Activated naive CD8-positive, alpha-beta T cell treated with anti-CD3 and anti-CD28 coated beads for 36 hours (primary cell): ENCODE measurements around the gene MITF. TPM values are rescaled to one million over a fixed set of nuclear protein-coding genes. Genes with fewer than 3 reads are reported as not detected.

Experiments
- DNase-seq: peaks from one replicate; pipeline ENCODE4 v3.0.0; 2021
- H3K27ac Mint-ChIP-seq: one replicate; pipeline ENCODE4 v1.8.0; 2022; ENCODE audit warnings: mild to moderate bottlenecking, moderate library complexity, mixed read lengths
- H3K27me3 Mint-ChIP-seq: one replicate; pipeline ENCODE4 v1.8.0; 2022; ENCODE audit warnings: mild to moderate bottlenecking, mixed read lengths
- H3K36me3 Mint-ChIP-seq: one replicate; pipeline ENCODE4 v1.8.0; 2021; ENCODE audit warnings: mild to moderate bottlenecking, mixed read lengths
- H3K4me1 Mint-ChIP-seq: one replicate; pipeline ENCODE4 v1.8.0; 2021; ENCODE audit warnings: mixed read lengths
- H3K4me3 Mint-ChIP-seq: one replicate; pipeline ENCODE4 v1.8.0; 2022; ENCODE audit warnings: mild to moderate bottlenecking, moderate library complexity, mixed read lengths
- H3K9me3 Mint-ChIP-seq: one replicate; pipeline ENCODE4 v1.8.0; 2022; ENCODE audit warnings: mixed read lengths
- total RNA-seq, 2 experiments: library from RNA; stranded (reverse); gene quantifications; one replicate each; pipeline ENCODE4 v1.2.3, GENCODE V29; 2021

Gene MITF
- total RNA-seq, 2 experiments from 2014 or later = 0.06 to 0.25 TPM

- DNase-seq = no peak
- no peaks in the 10 kb centered on the region for H3K9me3 Mint-ChIP-seq
- H3K4me3 Mint-ChIP-seq = no peak overlapping the region
- no peaks in the 10 kb centered on the region for H3K4me1 Mint-ChIP-seq
- H3K36me3 Mint-ChIP-seq = no peaks in the 10 kb centered on the region
- peaks cover 3% of the 10 kb centered on the region for H3K27me3 Mint-ChIP-seq
- H3K27ac Mint-ChIP-seq = no peak overlapping the region
Observed at GRCh38 chr3:69762768-69763229, 23.5 kb downstream of the MITF start.

GRCh38 chr3:69763458-69763857 lies 24.2 kb downstream of the MITF start:
- no peak overlapping the region for H3K4me3 Mint-ChIP-seq
- H3K36me3 Mint-ChIP-seq = no peaks in the 10 kb centered on the region
- H3K9me3 Mint-ChIP-seq = no peaks in the 10 kb centered on the region
- DNase-seq = no peak
- peaks cover 3% of the 10 kb centered on the region for H3K27me3 Mint-ChIP-seq
- no peaks in the 10 kb centered on the region for H3K4me1 Mint-ChIP-seq
- no peak overlapping the region for H3K27ac Mint-ChIP-seq

DNA sequence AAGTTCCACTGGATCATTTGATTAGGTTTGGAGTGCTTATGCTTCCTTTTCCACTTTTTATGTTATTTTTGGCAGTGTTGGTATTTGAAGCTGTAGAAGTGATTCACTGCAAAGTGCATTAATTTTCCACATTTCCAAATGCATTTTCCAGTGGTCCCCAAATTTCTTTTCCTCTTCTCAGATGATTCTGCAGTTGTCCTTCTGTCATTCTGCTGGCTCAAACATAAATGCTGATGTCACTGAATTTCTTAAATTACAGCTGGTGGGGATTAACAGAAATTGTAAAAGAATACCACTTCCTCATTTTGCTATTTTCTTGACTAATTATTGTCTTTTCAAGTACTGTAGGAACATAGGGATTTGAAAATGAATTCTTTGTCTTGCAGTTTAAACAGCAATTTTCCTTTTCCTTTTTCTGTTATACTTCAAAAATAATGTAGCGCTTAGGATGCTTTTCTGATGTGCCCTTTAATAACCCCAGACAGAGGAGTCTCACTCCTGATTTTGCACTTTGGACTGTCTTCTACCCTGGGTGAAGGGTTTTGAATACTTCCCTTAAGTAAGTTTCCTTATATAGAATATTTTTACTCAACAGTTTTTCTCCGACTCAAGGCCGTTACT lies 25.0 kb downstream of the MITF start:
- Mint-ChIP-seq H3K4me1 (no peaks in the 10 kb centered on the region), H3K27me3 (peaks cover 3% of the 10 kb centered on the region), H3K9me3 (no peaks in the 10 kb centered on the region), H3K27ac (no peak overlapping the region), H3K4me3 (no peak overlapping the region), H3K36me3 (no peaks in the 10 kb centered on the region)
- DNase-seq = no peak

- Mint-ChIP-seq H3K36me3 (no peaks in the 10 kb centered on the region), H3K4me1 (no peaks in the 10 kb centered on the region), H3K4me3 (no peak overlapping the region), H3K27me3 (peaks cover 3% of the 10 kb centered on the region), H3K9me3 (no peaks in the 10 kb centered on the region), H3K27ac (no peak overlapping the region)
- no peak for DNase-seq
Observed at GRCh38 chr3:69764861-69765260, 25.6 kb downstream of the MITF start.

- H3K9me3 Mint-ChIP-seq = no peaks in the 10 kb centered on the region
- no peak for DNase-seq
- H3K4me1 Mint-ChIP-seq = no peaks in the 10 kb centered on the region
- H3K27me3 Mint-ChIP-seq = peaks cover 3% of the 10 kb centered on the region
- H3K36me3 Mint-ChIP-seq = no peaks in the 10 kb centered on the region
- H3K4me3 Mint-ChIP-seq = no peak overlapping the region
- no peak overlapping the region for H3K27ac Mint-ChIP-seq
Observed at GRCh38 chr3:69766638-69767037, 27.4 kb downstream of the MITF start.

GRCh38 chr3:69767571-69767970 lies 28.3 kb downstream of the MITF start:
- Mint-ChIP-seq H3K27ac (no peak overlapping the region), H3K27me3 (peaks cover 3% of the 10 kb centered on the region), H3K4me3 (no peak overlapping the region), H3K36me3 (no peaks in the 10 kb centered on the region), H3K4me1 (no peaks in the 10 kb centered on the region), H3K9me3 (no peaks in the 10 kb centered on the region)
- no peak for DNase-seq

- no peak overlapping the region for H3K4me3 Mint-ChIP-seq
- H3K27me3 Mint-ChIP-seq = peaks cover 3% of the 10 kb centered on the region
- no peak overlapping the region for H3K27ac Mint-ChIP-seq
- no peaks in the 10 kb centered on the region for H3K36me3 Mint-ChIP-seq
- H3K4me1 Mint-ChIP-seq = no peaks in the 10 kb centered on the region
- no peaks in the 10 kb centered on the region for H3K9me3 Mint-ChIP-seq
- DNase-seq = no peak
Observed at GRCh38 chr3:69768438-69768837, 29.2 kb downstream of the MITF start.

- Mint-ChIP-seq H3K4me1 (no peaks in the 10 kb centered on the region), H3K9me3 (no peaks in the 10 kb centered on the region), H3K4me3 (no peak overlapping the region), H3K27ac (no peak overlapping the region), H3K27me3 (peaks cover 3% of the 10 kb centered on the region), H3K36me3 (no peaks in the 10 kb centered on the region)
- no peak for DNase-seq
Observed at GRCh38 chr3:69770219-69770618, 31.0 kb downstream of the MITF start.

DNA sequence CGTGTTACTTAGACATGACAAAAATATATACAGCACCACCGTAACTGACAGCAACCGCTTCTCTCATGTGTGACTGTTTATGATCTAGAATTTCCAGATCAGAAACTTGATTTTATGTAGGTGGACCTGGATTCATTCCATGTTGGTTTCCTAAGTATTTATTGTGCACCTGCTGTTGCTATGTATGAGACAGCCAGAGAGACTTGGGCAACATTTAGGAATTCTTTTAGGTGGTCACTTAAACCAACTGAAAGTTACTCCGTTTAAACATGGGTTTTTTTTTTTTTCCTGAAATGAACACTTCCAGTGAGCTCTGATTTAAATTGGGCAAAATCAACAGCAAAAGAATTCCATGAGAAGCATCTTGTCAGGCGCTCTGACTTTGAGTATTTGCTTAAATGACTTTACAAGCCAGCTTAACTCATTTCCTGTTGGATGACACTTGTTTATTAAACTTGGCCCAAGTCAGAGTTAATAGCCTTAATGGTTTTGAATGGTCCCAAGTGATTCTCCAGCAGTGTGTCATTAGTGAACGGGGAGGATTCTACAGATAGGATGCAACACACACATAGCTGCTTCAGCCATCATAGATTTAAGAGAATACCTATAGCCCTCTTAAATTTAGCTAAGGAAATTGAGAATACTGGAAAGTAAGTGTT lies 31.8 kb downstream of the MITF start:
- Mint-ChIP-seq H3K36me3 (no peaks in the 10 kb centered on the region), H3K27ac (no peak overlapping the region), H3K4me1 (no peaks in the 10 kb centered on the region), H3K9me3 (no peaks in the 10 kb centered on the region), H3K27me3 (no peaks in the 10 kb centered on the region), H3K4me3 (no peak overlapping the region)
- no peak for DNase-seq

DNA sequence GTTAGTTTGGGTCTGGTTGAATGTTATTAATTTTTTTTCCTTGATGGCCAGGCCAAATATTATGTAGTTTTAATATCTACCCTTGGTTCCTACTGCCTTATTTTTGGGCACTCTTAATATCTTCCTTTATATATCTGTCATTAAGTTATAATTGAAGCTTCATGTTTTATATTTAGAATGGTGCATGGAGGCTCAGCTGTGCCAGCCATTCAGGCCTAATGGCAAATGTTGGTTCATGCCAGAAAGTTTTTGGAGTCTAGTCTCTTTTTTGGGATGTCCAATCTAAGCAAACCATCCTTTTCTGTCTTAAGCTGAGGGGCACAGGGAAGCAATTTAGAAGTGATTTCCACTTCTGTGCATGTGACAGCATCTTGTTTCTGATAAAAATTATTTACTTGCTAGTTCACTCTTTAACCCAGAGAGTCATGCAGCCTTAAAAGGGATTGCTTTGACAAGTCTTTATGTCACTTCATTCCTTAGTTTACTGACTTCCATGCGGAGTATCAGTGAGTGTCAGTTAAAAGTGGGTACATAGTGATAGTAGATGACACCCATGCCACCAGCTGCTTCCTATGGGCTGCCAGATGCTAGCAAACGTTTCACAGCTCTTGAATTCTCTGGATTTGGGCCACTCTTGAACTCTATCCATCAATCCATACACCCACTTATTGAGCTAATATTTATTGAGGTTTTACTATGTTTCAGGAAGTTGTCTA lies 33.0 kb downstream of the MITF start:
- DNase-seq = no peak

DNA sequence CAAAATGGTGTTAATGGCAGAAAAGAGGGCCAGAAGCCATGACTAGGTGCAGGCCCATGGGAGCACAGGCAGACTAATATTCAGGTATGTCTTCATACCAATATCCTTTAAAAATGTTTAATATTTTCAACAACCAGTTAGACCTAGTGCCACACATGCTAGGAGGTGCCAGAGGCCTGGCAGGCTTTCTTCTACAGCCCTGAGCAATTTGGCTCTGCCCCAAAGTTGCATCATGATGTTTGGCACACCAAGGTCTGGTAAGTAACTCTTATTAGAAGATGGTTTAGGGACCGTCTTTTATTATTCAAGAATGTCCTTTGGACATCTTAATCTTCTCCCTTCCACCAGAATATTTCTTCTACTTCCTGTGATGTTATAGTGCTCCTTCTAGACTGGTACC lies 34.8 kb downstream of the MITF start:
- H3K36me3 Mint-ChIP-seq = no peaks in the 10 kb centered on the region
- no peak overlapping the region for H3K27ac Mint-ChIP-seq
- H3K4me1 Mint-ChIP-seq = no peaks in the 10 kb centered on the region
- H3K27me3 Mint-ChIP-seq = peaks cover 4% of the 10 kb centered on the region
- H3K4me3 Mint-ChIP-seq = no peak overlapping the region
- no peaks in the 10 kb centered on the region for H3K9me3 Mint-ChIP-seq
- no peak for DNase-seq

More for the DNA sequence above, 33.0 kb downstream of the MITF start:
- H3K27ac Mint-ChIP-seq = no peak overlapping the region
- H3K4me1 Mint-ChIP-seq = no peaks in the 10 kb centered on the region
- no peaks in the 10 kb centered on the region for H3K27me3 Mint-ChIP-seq
- H3K36me3 Mint-ChIP-seq = no peaks in the 10 kb centered on the region
- H3K9me3 Mint-ChIP-seq = no peaks in the 10 kb centered on the region
- H3K4me3 Mint-ChIP-seq = no peak overlapping the region

GRCh38 chr3:69775751-69776150 lies 36.5 kb downstream of the MITF start:
- Mint-ChIP-seq H3K4me3 (no peak overlapping the region), H3K4me1 (no peaks in the 10 kb centered on the region)

DNA sequence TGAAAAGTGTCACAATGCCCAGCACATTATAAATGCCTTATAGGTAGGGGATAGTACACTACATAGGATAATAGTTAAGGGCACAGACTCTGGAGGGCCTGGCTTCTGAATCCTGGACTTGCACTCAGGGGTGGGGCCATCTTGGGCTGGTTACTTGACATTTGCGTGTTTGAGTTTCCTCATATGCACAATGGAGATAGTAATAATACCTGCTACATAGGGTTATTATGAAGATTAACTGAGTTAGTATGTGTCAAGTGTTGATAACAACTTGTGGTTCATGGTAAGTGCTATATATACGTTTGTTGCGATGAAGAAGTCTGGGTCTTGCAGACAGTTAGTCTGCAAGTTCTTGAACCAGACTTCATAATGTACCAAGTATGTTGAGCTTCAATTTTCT lies 37.0 kb downstream of the MITF start:
- no peaks in the 10 kb centered on the region for H3K4me1 Mint-ChIP-seq
- no peak overlapping the region for H3K27ac Mint-ChIP-seq
- no peaks in the 10 kb centered on the region for H3K9me3 Mint-ChIP-seq
- H3K36me3 Mint-ChIP-seq = no peaks in the 10 kb centered on the region
- peaks cover 4% of the 10 kb centered on the region for H3K27me3 Mint-ChIP-seq
- no peak overlapping the region for H3K4me3 Mint-ChIP-seq
- no peak for DNase-seq

More at GRCh38 chr3:69775751-69776150, 36.5 kb downstream of the MITF start:
- H3K27me3 Mint-ChIP-seq = peaks cover 4% of the 10 kb centered on the region
- no peak overlapping the region for H3K27ac Mint-ChIP-seq
- H3K9me3 Mint-ChIP-seq = no peaks in the 10 kb centered on the region
- no peak for DNase-seq
- H3K36me3 Mint-ChIP-seq = no peaks in the 10 kb centered on the region

DNA sequence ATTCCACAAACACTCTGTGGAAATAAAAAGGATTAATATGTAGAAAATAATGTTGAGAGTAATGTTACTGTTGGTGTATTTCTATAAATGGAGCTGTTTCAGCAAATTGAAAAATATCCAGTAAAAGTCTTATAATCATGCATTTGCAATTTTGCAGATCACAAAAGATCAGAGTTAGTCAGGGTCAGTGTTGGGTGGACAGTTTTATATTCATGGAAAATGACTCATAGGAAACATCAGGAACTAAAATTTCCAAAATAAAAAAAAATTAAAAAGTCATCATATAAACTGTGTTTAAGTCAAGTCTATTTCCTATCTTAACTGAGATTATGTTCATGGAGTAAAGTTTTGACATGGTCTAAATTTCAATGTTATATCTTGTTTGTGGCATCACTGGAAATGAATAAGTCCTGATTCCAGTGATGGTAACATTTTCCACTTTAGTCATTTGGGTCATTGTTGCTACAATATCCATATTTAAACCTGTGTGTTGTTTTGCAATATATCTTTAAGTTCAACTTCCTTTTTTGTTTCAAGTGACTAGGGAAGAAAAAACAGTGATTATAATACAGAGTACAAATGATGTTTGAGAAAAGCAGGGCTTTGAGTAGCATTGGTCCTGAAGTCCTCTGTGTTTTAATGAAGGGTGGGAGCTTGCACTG lies 37.8 kb downstream of the MITF start:
- no peaks in the 10 kb centered on the region for H3K4me1 Mint-ChIP-seq
- H3K27me3 Mint-ChIP-seq = peaks cover 4% of the 10 kb centered on the region
- H3K27ac Mint-ChIP-seq = no peak overlapping the region
- DNase-seq = no peak
- H3K4me3 Mint-ChIP-seq = no peak overlapping the region
- H3K36me3 Mint-ChIP-seq = no peaks in the 10 kb centered on the region
- no peaks in the 10 kb centered on the region for H3K9me3 Mint-ChIP-seq

- Mint-ChIP-seq H3K9me3 (no peaks in the 10 kb centered on the region), H3K4me3 (no peak overlapping the region), H3K27me3 (peaks cover 4% of the 10 kb centered on the region), H3K36me3 (no peaks in the 10 kb centered on the region), H3K4me1 (no peaks in the 10 kb centered on the region), H3K27ac (no peak overlapping the region)
- no peak for DNase-seq
Observed at GRCh38 chr3:69777582-69777967, 38.3 kb downstream of the MITF start.
